Measurements from ENCODE around the gene KRTAP5-1. TPM values are rescaled to one million over a fixed set of nuclear protein-coding genes. Genes with fewer than 3 reads are reported as not detected.
"Not testable (repeated sequence)": the region's sequence is repeated elsewhere in the genome, so short reads cannot be mapped to it uniquely, and the experiment has no call there.

Gene KRTAP5-1
- total RNA-seq, 1 experiment from 2014 or later: not detected

DNA sequence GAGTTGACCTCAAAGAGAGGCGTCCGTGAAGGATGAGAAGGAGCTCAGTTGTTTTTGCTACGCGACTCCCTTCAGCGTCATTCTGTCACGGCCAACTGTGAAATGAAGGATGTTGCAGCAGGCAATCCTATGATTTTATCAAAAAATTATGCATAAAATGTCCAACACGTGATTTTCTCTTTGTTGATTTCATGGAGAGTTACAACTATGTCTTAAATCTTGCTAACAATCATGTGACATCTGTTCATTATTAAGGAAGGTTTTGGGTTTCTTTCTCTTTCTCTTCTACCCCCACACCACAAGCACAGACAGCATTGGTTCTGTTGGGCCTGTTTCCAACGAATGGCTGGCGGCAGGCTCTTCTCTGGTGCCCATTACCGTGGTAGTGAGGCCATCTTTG is 33.1 kb upstream of the KRTAP5-1 start:
- H3K36me3 ChIP-seq (ENCODE audit: control insufficient read depth in 1 of 2, insufficient read depth in 2 of 2, low read length in 2 of 2): no peaks in the 10 kb centered on the region
- no peak overlapping the region for H3K4me3 ChIP-seq (replicated peaks in 1 of 2; ENCODE audit: low read depth in 1 of 2, low read length in 2 of 2)
- H3K4me2 ChIP-seq (ENCODE audit: low read length): no peak overlapping the region
- ChIA-PET POLR2A (no interaction called here), RAD21 (ENCODE audit: low non-redundant PET in 1 of 2, low total read pairs in 2 of 2, uncharacterized antibody in 2 of 2, unreplicated experiment in 2 of 2) (no interaction called here), CTCF (interaction anchor here (1.6 kb wide), 1 partner anchor 23 kb away, joined by 5 read pairs; no protein-coding TSS in a partner anchor)
- BruUV-seq (replicated peaks): no TSS peak
- no peak overlapping the region for H2AFZ ChIP-seq (ENCODE audit: low read depth, low read length, poor library complexity, severe bottlenecking)
- H3K79me2 ChIP-seq (ENCODE audit: insufficient read depth, low read length): no peaks in the 10 kb centered on the region
- no peaks in the 10 kb centered on the region for H3K9me3 ChIP-seq (ENCODE audit: control insufficient read depth in 1 of 2, insufficient read depth in 1 of 2, low read depth in 1 of 2, low read length in 2 of 2)
- intact Hi-C loops (cut with micrococcal nuclease): no loop called here
- no peaks in the 10 kb centered on the region for H4K20me1 ChIP-seq (ENCODE audit: insufficient read depth)
- H3K4me1 ChIP-seq (ENCODE audit: control insufficient read depth in 1 of 2, insufficient read depth in 2 of 2, low read length in 2 of 2): no peaks in the 10 kb centered on the region
- H3K27me3 ChIP-seq (ENCODE audit: insufficient read depth, low read length): no peaks in the 10 kb centered on the region; the same call in 1 of the 2 replicates
- no peak for DNase-seq (ENCODE audit: low read depth, low spot score)
- TF ChIP-seq POLR2AphosphoS5 (IDR thresholded peaks at IDR 0.05; ENCODE audit: low read depth, low read length): no peak
- TF ChIP-seq CEBPB (IDR thresholded peaks at IDR 0.05; ENCODE audit: low read depth): no peak
- TF ChIP-seq POLR2A (IDR thresholded peaks at IDR 0.05; ENCODE audit: borderline replicate concordance, extremely low read depth, insufficient read depth, insufficient read length): no peak
- no peak for TF ChIP-seq CBX3 (IDR thresholded peaks at IDR 0.05; ENCODE audit: low read depth)
- no peak for TF ChIP-seq SP1 (IDR thresholded peaks at IDR 0.05; ENCODE audit: low read depth)
- TF ChIP-seq, protein P1, sequence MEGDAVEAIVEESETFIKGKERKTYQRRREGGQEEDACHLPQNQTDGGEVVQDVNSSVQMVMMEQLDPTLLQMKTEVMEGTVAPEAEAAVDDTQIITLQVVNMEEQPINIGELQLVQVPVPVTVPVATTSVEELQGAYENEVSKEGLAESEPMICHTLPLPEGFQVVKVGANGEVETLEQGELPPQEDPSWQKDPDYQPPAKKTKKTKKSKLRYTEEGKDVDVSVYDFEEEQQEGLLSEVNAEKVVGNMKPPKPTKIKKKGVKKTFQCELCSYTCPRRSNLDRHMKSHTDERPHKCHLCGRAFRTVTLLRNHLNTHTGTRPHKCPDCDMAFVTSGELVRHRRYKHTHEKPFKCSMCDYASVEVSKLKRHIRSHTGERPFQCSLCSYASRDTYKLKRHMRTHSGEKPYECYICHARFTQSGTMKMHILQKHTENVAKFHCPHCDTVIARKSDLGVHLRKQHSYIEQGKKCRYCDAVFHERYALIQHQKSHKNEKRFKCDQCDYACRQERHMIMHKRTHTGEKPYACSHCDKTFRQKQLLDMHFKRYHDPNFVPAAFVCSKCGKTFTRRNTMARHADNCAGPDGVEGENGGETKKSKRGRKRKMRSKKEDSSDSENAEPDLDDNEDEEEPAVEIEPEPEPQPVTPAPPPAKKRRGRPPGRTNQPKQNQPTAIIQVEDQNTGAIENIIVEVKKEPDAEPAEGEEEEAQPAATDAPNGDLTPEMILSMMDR (IDR thresholded peaks at IDR 0.05 in 2 of 3, conservative IDR thresholded peaks at IDR 0.05 in 1 of 3; ENCODE audit: borderline replicate concordance in 1 of 3, insufficient read depth in 1 of 3, low read depth in 2 of 3, low read length in 2 of 3): no peak
- TF ChIP-seq SIN3A (IDR thresholded peaks at IDR 0.05; ENCODE audit: low read depth): no peak
- H3K9me2 ChIP-seq (ENCODE audit: insufficient read depth): no peaks in the 10 kb centered on the region
- H3K9ac ChIP-seq (ENCODE audit: low read length): no peak overlapping the region
- no peak overlapping the region for H3K27ac ChIP-seq (ENCODE audit: low read depth, low read length)
- ATAC-seq: no peak

DNA sequence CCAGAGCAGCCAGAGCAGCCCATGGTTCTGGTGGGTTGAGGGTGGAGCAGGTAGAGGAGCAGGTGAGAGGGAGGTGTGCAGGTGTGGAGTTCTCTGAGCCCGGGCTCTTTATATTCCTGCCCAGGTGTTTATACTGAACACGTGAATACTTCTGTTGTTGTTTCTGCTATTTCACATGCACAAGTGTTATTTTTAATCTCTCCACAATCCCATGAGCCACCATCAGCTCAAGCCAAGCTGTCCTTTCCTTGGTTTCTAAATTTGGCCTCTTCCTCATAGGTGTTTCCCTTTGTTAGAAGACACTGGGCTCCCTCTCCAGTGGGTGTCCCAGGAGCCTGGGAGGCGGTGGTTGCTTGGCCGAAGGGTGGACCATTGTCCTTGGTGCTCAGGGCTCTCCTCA is 23.3 kb upstream of the KRTAP5-1 start, which contains the start of gene KRTAP5-3:
Gene KRTAP5-3, minus strand, starts transcription at position 101 of the 400 bp plus-strand sequence. Its CDS starts 78 bp downstream, at position 23.
- no peak for ATAC-seq
- POLR2A ChIA-PET: no interaction called here
- no TSS peak for BruUV-seq (replicated peaks)

DNA sequence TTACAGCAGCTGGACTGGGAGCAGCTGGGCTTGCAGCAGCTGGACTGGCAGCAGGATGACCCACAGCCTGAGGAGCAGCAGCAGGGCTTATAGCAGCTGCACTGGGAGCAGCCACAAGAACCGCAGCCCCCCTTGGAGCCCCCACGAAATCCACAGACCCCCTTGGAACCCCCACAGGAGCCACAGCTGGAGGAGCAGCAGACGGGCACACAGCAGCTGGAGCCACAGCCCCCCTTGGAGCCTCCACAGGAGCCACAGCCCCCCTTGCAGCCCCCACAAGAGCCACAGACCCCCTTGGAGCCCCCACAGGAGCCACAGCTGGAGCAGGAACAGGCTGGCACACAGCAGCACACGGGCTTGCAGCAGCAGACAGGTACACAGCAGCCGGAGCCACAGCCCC is 22.8 kb upstream of the KRTAP5-1 start:
- CTCF ChIA-PET; H2AFZ ChIP-seq (ENCODE audit: low read depth, low read length, poor library complexity, severe bottlenecking); H3K27ac ChIP-seq (ENCODE audit: low read depth, low read length); H3K27me3 ChIP-seq (ENCODE audit: insufficient read depth, low read length); ATAC-seq; H3K9ac ChIP-seq (ENCODE audit: low read length); H4K20me1 ChIP-seq (ENCODE audit: insufficient read depth); H3K4me3 ChIP-seq (replicated peaks in 1 of 2; ENCODE audit: low read depth in 1 of 2, low read length in 2 of 2); H3K36me3 ChIP-seq (ENCODE audit: control insufficient read depth in 1 of 2, insufficient read depth in 2 of 2, low read length in 2 of 2); H3K9me2 ChIP-seq (ENCODE audit: insufficient read depth); intact Hi-C loops (cut with micrococcal nuclease); BruUV-seq (replicated peaks); H3K9me3 ChIP-seq (ENCODE audit: control insufficient read depth in 1 of 2, insufficient read depth in 1 of 2, low read depth in 1 of 2, low read length in 2 of 2); H3K4me1 ChIP-seq (ENCODE audit: control insufficient read depth in 1 of 2, insufficient read depth in 2 of 2, low read length in 2 of 2); DNase-seq (ENCODE audit: low read depth, low spot score); POLR2A ChIA-PET; RAD21 ChIA-PET (ENCODE audit: low non-redundant PET in 1 of 2, low total read pairs in 2 of 2, uncharacterized antibody in 2 of 2, unreplicated experiment in 2 of 2); H3K79me2 ChIP-seq (ENCODE audit: insufficient read depth, low read length); H3K4me2 ChIP-seq (ENCODE audit: low read length): not testable (repeated sequence)

More for the DNA sequence above, 23.3 kb upstream of the KRTAP5-1 start, which contains the start of gene KRTAP5-3:
- Histone ChIP-seq H3K27ac (ENCODE audit: low read depth, low read length) (no peak within 1 kb of the TSS), H3K9ac (ENCODE audit: low read length) (no peak within 1 kb of the TSS), H3K4me2 (ENCODE audit: low read length) (no peak within 1 kb of the TSS), H3K36me3 (ENCODE audit: control insufficient read depth in 1 of 2, insufficient read depth in 2 of 2, low read length in 2 of 2) (no peaks in the 10 kb centered on the region), H3K4me1 (ENCODE audit: control insufficient read depth in 1 of 2, insufficient read depth in 2 of 2, low read length in 2 of 2) (no peaks in the 10 kb centered on the region), H3K9me2 (ENCODE audit: insufficient read depth) (no peaks in the 10 kb centered on the region), H3K27me3 (ENCODE audit: insufficient read depth, low read length) (no peaks in the 10 kb centered on the region; the same call in 1 of the 2 replicates), H3K4me3 (replicated peaks in 1 of 2; ENCODE audit: low read depth in 1 of 2, low read length in 2 of 2) (no peak within 1 kb of the TSS), H3K79me2 (ENCODE audit: insufficient read depth, low read length) (no peaks in the 10 kb centered on the region), H4K20me1 (ENCODE audit: insufficient read depth) (no peaks in the 10 kb centered on the region), H2AFZ (ENCODE audit: low read depth, low read length, poor library complexity, severe bottlenecking) (no peak within 1 kb of the TSS), H3K9me3 (ENCODE audit: control insufficient read depth in 1 of 2, insufficient read depth in 1 of 2, low read depth in 1 of 2, low read length in 2 of 2) (no peaks in the 10 kb centered on the region)
- ChIA-PET CTCF (no interaction called here), RAD21 (ENCODE audit: low non-redundant PET in 1 of 2, low total read pairs in 2 of 2, uncharacterized antibody in 2 of 2, unreplicated experiment in 2 of 2) (no interaction called here)
- intact Hi-C loops (cut with micrococcal nuclease): no loop called here
- no peak for DNase-seq (ENCODE audit: low read depth, low spot score)
- no peak for TF ChIP-seq SRF (IDR thresholded peaks at IDR 0.05; ENCODE audit: low read depth)

Measured in HCT116 (cell line).